Measurements from ENCODE around the gene S100A4.

Gene S100A4

GRCh38 chr1:153513666-153514065 lies 31.9 kb downstream of the S100A4 start:
- in situ Hi-C loops (cut with MboI; ENCODE audit: low pct_unique_long_range_greater_than_20kb, low sequenced_read_pairs, unreplicated experiment) = loop anchor here (10.0 to 25.0 kb wide), 2 partner anchors 51 to 474 kb away; partner anchors contain the start of genes JTB, RAB13, RPS27 and S100A2
- TF ChIP-seq CTCF (IDR thresholded peaks at IDR 0.05; ENCODE audit: extremely low read depth, insufficient read depth, missing control alignments) = no peak
- no peak for DNase-seq (ENCODE audit: low spot score)

GRCh38 chr1:153513023-153513422 lies 32.6 kb downstream of the S100A4 start:
- no peak for TF ChIP-seq CTCF (IDR thresholded peaks at IDR 0.05; ENCODE audit: extremely low read depth, insufficient read depth, missing control alignments)
- no peak for DNase-seq (ENCODE audit: low spot score)
- in situ Hi-C loops (cut with MboI; ENCODE audit: low pct_unique_long_range_greater_than_20kb, low sequenced_read_pairs, unreplicated experiment) = loop anchor here (10.0 to 25.0 kb wide), 2 partner anchors 52 to 474 kb away; partner anchors contain the start of genes JTB, RAB13, RPS27 and S100A2

GRCh38 chr1:153510984-153511410 lies 34.6 kb downstream of the S100A4 start:
- peak; percentile 95 for TF ChIP-seq CTCF (IDR thresholded peaks at IDR 0.05; ENCODE audit: extremely low read depth, insufficient read depth, missing control alignments)
- DNase-seq (ENCODE audit: low spot score) = peak; percentile 86
- in situ Hi-C loops (cut with MboI; ENCODE audit: low pct_unique_long_range_greater_than_20kb, low sequenced_read_pairs, unreplicated experiment) = loop anchor here (10.0 to 25.0 kb wide), 2 partner anchors 54 to 476 kb away; partner anchors contain the start of genes JTB, RAB13, RPS27 and S100A2

- peak; percentile 69 for TF ChIP-seq CTCF (IDR thresholded peaks at IDR 0.05; ENCODE audit: extremely low read depth, insufficient read depth, missing control alignments)
- peak; percentile 68 for DNase-seq (ENCODE audit: low spot score)
- in situ Hi-C loops (cut with MboI; ENCODE audit: low pct_unique_long_range_greater_than_20kb, low sequenced_read_pairs, unreplicated experiment) = loop anchor here (10.0 to 25.0 kb wide), 2 partner anchors 55 to 477 kb away; partner anchors contain the start of genes JTB, RAB13, RPS27 and S100A2
These were observed 35.8 kb downstream of the S100A4 start for GRCh38 chr1:153509729-153510354.

- in situ Hi-C loops (cut with MboI; ENCODE audit: low pct_unique_long_range_greater_than_20kb, low sequenced_read_pairs, unreplicated experiment) = loop anchor here (25.0 kb wide), 1 partner anchor 478 kb away; the partner anchor contains the start of genes JTB, RAB13 and RPS27
These were observed 36.6 kb downstream of the S100A4 start for GRCh38 chr1:153509036-153509435.

More at GRCh38 chr1:153509036-153509435, 36.6 kb downstream of the S100A4 start:
- no peak for TF ChIP-seq CTCF (IDR thresholded peaks at IDR 0.05; ENCODE audit: extremely low read depth, insufficient read depth, missing control alignments)
- DNase-seq (ENCODE audit: low spot score) = no peak

Data from GM13977 (cell line).